OCI-M2 (cell line): Measurements from ENCODE around the gene RNU7-1.

ENCODE experiments used
- DNase-seq: peaks from one replicate; lab custom pipeline; 2025; ENCODE audit not compliant: unreplicated experiment; lab: John Stamatoyannopoulos, UW

Gene RNU7-1

GRCh38 chr12:6917491-6918231 is 26.0 kb upstream of the RNU7-1 start:
- DNase-seq = no peak

GRCh38 chr12:6919588-6919987 is 24.0 kb upstream of the RNU7-1 start:
- no peak for DNase-seq

- DNase-seq = no peak
Observed at GRCh38 chr12:6921539-6921938, 22.1 kb upstream of the RNU7-1 start.

GRCh38 chr12:6921996-6922946 is 21.3 kb upstream of the RNU7-1 start:
- DNase-seq = no peak

DNA sequence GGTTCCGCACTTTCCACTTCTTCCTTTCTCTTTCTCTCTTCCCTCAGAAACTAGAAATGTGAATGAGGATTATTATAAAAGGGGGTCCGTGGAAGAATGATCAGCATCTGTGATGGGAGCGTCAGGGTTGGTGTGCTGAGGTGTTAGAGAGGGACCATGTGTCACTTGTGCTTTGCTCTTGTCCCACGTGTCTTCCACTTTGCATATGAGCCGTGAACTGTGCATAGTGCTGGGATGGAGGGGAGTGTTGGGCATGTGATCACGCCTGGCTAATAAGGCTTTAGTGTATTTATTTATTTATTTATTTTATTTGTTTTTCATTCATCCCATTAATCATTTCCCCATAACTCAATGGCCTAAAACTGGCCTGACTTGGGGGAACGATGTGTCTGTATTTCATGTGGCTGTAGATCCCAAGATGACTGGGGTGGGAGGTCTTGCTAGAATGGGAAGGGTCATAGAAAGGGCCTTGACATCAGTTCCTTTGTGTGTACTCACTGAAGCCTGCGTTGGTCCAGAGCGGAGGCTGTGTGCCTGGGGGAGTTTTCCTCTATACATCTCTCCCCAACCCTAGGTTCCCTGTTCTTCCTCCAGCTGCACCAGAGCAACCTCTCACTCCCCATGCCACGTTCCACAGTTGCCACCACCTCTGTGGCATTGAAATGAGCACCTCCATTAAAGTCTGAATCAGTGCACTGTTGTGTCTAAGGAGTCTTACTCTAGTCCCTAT is 20.4 kb upstream of the RNU7-1 start:
- no peak for DNase-seq

DNA sequence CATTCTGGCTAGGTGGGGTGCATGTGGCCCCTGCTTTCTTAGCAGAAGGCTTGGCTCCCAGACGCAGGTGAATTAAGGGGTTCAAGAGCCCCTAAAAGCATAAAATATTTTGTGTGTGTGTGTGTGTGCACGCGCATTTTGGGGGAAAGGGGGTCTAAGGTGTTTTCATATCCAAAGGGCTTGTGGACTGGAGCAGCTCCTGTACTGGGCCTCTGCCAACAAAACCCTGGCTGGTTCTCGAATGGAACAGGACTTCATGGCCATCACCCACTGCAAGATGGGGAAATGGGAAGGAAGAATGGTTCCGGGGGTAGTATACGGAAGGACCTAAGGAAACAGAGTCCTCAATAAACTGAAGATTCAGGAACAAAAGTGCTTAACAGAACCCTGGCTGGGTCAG is 19.8 kb upstream of the RNU7-1 start:
- DNase-seq = no peak

DNA sequence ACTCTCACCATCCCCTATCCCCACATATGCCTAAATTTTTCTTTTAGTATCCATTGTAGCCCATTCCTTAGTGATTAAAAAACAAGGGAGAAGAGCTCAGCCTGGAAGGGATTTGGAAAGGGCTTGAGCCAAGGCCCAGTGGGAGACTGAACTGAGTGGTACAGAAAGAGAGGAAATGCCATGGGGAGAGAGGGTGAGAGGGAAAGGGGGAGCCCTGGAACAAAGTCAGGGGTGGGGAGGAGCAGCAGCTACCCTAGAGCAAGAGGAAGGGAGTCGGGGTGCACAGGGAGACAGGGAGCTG is 18.4 kb upstream of the RNU7-1 start:
- DNase-seq = no peak

- DNase-seq = no peak
Observed at GRCh38 chr12:6925540-6926279, 17.9 kb upstream of the RNU7-1 start.

GRCh38 chr12:6927379-6928021 is 16.1 kb upstream of the RNU7-1 start, which contains the start of gene ATN1:
Gene ATN1, plus strand, starts transcription at chr12:6927959. Its CDS starts 6,043 bp downstream, at chr12:6934002.
- no peak for DNase-seq

GRCh38 chr12:6928022-6928702 is 15.5 kb upstream of the RNU7-1 start:
- DNase-seq = no peak

GRCh38 chr12:6928703-6929407 is 14.8 kb upstream of the RNU7-1 start:
- DNase-seq = no peak

DNA sequence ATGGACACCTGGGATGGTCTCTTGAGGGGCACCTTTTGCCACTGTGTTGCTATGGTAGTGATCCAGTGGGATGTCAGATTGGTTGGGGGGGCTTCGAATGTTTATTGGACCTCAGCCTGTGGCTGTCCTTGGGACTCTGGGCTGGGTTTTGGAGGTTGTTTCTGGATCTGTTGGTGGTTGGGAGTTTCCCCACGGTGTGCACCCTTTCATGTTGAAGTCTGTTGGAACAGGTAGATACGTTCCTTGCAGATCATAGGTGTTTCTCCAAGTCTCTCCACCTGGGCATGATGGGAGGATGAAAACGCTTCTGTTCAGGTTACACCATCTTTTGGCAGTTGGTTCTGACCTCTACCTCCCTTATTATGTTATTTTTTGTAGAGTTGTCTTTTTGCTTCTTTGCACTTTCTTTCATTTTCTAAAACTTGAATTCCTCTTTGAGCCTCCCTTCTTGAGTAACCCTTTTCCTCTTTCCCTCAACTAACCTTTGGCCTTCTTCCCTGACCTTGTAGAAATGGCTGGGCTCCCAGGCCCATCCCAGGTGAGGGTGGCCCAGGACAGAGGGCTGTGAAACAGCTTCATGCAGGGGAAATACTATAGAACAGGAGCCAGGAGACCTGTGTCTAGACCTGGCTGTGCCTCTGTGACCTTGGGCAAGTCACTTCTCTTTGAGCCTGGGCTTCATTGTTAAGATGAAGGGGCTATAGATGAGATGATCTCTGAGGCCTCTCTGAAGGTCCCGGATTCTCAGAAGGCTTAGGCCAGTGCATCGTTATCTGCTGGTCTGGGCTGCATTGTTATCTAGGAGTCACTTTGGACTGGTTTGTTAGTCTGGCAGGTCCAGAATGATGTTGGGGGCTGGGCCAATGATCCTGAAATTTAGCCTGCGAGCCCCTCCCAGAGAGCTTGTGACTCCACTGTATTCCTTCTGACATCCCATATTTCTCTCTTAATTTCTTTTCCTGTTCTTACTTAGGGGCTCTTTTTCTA is 13.9 kb upstream of the RNU7-1 start:
- DNase-seq = no peak

- DNase-seq = no peak
Observed at GRCh38 chr12:6932766-6933165, 10.8 kb upstream of the RNU7-1 start.

DNA sequence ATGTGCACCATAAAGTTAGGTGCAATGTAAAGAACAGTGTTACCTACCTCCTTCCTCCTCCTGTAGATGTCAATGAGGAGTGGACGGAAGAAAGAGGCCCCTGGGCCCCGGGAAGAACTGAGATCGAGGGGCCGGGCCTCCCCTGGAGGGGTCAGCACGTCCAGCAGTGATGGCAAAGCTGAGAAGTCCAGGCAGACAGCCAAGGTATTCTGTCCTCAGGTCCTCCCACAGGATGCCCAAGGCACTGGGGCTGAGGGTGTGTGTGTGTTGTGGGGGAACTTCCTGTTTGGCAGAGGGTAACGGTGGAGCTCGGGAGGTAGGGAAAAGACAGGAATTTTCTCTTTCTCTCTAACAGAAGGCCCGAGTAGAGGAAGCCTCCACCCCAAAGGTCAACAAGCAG is 9.5 kb upstream of the RNU7-1 start:
- DNase-seq = no peak

- DNase-seq = no peak
Observed at GRCh38 chr12:6935371-6936193, 8.0 kb upstream of the RNU7-1 start.

GRCh38 chr12:6936194-6936635 is 7.4 kb upstream of the RNU7-1 start:
- DNase-seq = no peak
